ENCODE measurements around the gene SYT17.

The SYT17 gene

GRCh38 chr16:19162085-19162484 lies 6.0 kb upstream of the SYT17 start:
- DNase-seq (ENCODE audit: low spot score), result no peak
- no peak for TF ChIP-seq CTCF (conservative IDR thresholded peaks at IDR 0.05; ENCODE audit: low read depth)
- ChIA-PET CTCF (no interaction called here), POLR2A (ENCODE audit: low non-redundant PET) (no interaction called here)
- H3K27ac ChIP-seq, result no peak overlapping the region

DNA sequence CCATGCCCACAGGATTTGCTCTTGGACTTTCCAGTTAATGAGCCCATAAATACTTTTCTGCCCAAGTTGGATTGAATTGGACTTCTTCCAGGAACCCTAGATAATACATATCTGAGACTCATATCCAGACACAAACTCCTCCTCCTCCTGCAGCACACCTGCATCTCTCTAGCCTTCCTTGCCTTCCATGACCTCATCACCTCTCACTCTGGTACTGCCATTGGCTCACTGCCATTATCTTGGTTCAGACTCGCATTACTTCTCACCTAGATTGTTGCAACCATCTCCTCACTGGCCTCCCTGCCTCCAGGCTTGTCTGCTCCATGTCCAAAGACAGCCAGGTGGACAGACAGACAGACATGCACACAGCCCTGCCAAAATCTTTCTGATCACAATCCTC lies 4.8 kb upstream of the SYT17 start:
- no peak for DNase-seq (ENCODE audit: low spot score)
- ChIA-PET CTCF (interaction anchor here (0.6 to 0.8 kb wide), 2 partner anchors 24 to 26 kb away, joined by 3 to 4 read pairs; no protein-coding TSS in a partner anchor), POLR2A (ENCODE audit: low non-redundant PET) (no interaction called here)
- no peak for TF ChIP-seq CTCF (conservative IDR thresholded peaks at IDR 0.05; ENCODE audit: low read depth)
- H3K27ac ChIP-seq, result no peak overlapping the region

DNA sequence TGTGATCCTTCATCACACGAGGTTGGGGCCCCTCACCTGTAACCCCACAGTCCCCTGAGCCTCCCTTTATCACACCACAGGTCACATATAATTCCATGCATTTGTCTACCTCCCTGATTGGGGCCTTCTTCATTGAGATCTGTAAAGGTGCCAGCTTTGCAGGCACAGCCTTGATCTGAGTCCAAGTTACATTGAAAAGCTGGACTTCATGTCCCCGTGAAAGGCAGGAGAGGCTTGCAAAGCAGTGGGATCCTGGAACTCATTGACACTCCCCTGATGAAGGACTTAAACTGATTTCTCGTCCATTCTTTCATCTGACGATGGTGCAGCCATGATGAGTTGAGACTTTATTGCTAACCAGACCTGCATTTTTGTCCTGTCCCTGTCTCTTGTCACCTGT lies 3.8 kb upstream of the SYT17 start:
- POLR2A ChIA-PET (ENCODE audit: low non-redundant PET), result no interaction called here
- DNase-seq (ENCODE audit: low spot score), result no peak
- H3K27ac ChIP-seq, result no peak overlapping the region
- CTCF ChIA-PET, result no interaction called here
- no peak for TF ChIP-seq CTCF (conservative IDR thresholded peaks at IDR 0.05; ENCODE audit: low read depth)

GRCh38 chr16:19165101-19165500 lies 2.9 kb upstream of the SYT17 start:
- DNase-seq (ENCODE audit: low spot score), result no peak
- TF ChIP-seq CTCF (conservative IDR thresholded peaks at IDR 0.05; ENCODE audit: low read depth), result no peak
- POLR2A ChIA-PET (ENCODE audit: low non-redundant PET), result no interaction called here
- CTCF ChIA-PET, result interaction anchor here (0.6 kb wide), 1 partner anchor 18 kb away, joined by 3 read pairs; no protein-coding TSS in a partner anchor
- H3K27ac ChIP-seq, result no peak overlapping the region

GRCh38 chr16:19166500-19166899 lies 1.5 kb upstream of the SYT17 start:
- H3K27ac ChIP-seq, result no peak overlapping the region
- TF ChIP-seq CTCF (conservative IDR thresholded peaks at IDR 0.05; ENCODE audit: low read depth), result no peak
- POLR2A ChIA-PET (ENCODE audit: low non-redundant PET), result no interaction called here
- CTCF ChIA-PET, result interaction anchor here (0.5 to 0.6 kb wide), 2 partner anchors 16 to 49 kb away, joined by 3 read pairs; no protein-coding TSS in a partner anchor
- no peak for DNase-seq (ENCODE audit: low spot score)

DNA sequence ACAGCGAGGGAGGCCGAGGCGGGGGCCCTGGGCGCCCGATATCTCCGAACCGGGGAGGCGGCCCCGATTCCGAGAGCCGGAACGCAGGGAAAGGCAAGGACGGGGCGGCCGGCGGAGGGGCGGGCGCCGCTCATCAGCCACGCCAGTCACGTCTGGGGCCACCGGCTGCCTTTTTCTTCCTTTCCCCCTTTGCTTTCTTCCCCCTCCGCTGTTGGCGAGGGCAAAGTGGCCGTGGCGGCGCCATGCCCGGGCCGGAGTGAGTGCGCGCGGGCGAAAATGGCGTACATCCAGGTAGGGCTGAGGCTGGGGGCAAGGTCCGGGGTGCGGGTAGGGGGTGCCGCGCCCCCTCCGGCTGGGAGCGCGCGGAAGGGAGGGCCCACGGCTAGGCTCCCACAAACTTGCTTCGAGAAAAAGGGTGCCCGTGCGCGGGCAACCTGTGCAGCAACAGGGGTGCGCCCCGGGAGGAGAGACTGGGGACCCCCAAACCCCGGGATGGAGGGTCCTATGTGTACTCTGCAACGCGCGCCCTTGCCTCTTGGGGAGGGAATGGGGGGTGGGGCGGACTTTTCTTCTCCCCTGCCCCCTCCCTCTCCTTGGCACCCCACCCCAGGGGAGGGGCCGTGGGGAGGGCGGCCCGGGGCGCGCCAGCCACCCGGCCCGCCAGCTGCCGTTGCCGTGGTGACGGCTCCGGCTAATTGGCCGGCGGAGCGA lies 486 bp downstream of the SYT17 start:
- ChIA-PET POLR2A (ENCODE audit: low non-redundant PET) (no interaction called here), CTCF (interaction anchor here (0.5 to 1.1 kb wide), 2 partner anchors 10 to 54 kb away, joined by 3 to 4 read pairs; no protein-coding TSS in a partner anchor)

More for the DNA sequence above, 486 bp downstream of the SYT17 start:
- peak overlapping the region; percentile 49; the same call in 1 of the 2 replicates for H3K27ac ChIP-seq
- DNase-seq (ENCODE audit: low spot score), result peak; percentile 35
- TF ChIP-seq CTCF (conservative IDR thresholded peaks at IDR 0.05; ENCODE audit: low read depth), result no peak
